Choroid plexus epithelial cell (primary cell): Measurements from ENCODE around the gene LHX1.
A peak's percentile ranks its signal among the peaks of the same experiment; 100 is the strongest.

Experiments
- DNase-seq: peaks from one replicate; pipeline ENCODE4 v3.0.0-alpha.2; 2010; ENCODE audit warnings: low read depth
- H3K4me3 ChIP-seq: 2 replicates; pipeline ENCODE4 v1.5.1; 2011; ENCODE audit warnings: low read depth, mild to moderate bottlenecking, control low read depth, low read length, moderate library complexity
- TF ChIP-seq, protein P1 (sequence below): conservative IDR thresholded peaks from 2 replicates; pipeline ENCODE4 v1.5.1; 2011; ENCODE audit warnings: low read depth, mild to moderate bottlenecking, control low read depth, inconsistent platforms, low read length, moderate library complexity

The LHX1 gene

DNA sequence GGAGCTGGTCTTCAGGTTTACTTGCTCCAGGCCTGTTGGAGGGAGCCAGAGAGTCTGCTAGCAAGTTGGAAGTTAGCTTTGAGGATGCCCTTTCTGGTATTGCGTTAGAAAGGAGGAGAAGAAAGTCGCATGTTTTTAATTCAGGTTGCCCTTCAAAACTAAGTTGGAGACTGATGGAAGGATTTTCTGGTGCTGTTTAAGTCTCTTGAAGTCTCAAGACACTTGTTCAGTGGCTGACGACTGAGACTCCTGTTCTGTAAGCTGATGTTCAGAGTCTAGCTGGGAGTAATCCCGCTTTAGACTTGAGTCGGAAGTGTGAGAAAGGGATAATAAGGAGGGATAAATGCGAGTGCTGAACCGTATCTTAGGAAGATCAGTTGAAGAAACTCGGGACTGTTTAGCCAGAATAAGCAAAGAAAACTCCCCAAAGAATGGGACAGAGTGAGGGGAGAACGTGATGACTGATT is 12.2 kb downstream of the LHX1 start:
- peak; percentile 75 for DNase-seq
- TF ChIP-seq, protein P1, sequence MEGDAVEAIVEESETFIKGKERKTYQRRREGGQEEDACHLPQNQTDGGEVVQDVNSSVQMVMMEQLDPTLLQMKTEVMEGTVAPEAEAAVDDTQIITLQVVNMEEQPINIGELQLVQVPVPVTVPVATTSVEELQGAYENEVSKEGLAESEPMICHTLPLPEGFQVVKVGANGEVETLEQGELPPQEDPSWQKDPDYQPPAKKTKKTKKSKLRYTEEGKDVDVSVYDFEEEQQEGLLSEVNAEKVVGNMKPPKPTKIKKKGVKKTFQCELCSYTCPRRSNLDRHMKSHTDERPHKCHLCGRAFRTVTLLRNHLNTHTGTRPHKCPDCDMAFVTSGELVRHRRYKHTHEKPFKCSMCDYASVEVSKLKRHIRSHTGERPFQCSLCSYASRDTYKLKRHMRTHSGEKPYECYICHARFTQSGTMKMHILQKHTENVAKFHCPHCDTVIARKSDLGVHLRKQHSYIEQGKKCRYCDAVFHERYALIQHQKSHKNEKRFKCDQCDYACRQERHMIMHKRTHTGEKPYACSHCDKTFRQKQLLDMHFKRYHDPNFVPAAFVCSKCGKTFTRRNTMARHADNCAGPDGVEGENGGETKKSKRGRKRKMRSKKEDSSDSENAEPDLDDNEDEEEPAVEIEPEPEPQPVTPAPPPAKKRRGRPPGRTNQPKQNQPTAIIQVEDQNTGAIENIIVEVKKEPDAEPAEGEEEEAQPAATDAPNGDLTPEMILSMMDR: peak; percentile 40
- H3K4me3 ChIP-seq: peak overlapping the region; percentile 90

DNA sequence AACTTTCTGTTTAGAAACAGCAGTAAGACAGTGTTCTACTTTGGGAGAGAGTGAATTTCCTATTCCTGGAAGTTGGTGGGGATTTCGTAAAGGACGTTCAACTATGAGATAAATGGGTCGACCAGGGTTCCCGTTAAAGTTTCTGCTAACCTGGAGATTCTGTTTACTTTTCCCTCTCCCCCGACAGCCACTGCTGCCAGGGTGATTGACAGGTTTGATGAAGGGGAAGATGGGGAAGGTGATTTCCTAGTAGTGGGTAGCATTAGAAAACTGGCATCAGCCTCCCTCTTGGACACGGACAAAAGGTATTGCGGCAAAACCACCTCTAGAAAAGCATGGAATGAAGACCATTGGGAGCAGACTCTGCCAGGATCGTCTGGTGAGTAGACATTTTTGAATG is 12.8 kb downstream of the LHX1 start:
- peak overlapping the region; percentile 90 for H3K4me3 ChIP-seq
- TF ChIP-seq, protein P1: no peak
- no peak for DNase-seq

DNA sequence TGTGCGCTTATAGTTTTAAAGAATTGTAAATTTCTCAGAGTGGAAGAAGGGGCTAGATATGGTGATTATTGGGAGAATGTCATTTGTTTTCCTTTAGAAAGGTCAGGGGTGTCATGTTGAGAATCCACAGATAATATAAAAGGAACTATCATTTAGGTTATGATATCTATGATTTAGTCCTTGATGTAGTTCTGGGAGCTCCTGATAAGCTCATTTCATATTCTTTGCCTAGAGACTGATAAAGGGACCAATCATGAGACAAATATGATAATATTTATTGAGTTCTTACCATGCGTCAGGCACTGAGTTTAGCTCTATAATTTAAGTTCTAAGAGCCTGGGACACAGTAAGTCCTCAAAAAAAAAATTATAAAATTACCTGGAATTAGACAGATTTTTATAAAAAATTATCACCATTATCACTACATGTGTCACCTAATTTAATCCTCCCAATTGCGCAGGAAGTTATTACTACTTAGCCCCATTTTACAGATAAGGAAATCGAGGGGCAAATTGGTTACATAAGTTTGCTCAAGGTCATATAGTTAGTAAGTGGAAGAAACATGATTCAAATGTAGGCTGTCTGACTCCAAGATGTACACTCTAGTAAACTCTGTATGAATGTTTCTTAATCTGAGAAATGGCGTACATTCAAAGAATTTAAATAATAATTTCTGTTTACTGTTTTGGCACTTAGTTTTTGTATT is 14.0 kb downstream of the LHX1 start:
- no peak overlapping the region for H3K4me3 ChIP-seq
- TF ChIP-seq, protein P1: no peak
- DNase-seq: no peak

DNA sequence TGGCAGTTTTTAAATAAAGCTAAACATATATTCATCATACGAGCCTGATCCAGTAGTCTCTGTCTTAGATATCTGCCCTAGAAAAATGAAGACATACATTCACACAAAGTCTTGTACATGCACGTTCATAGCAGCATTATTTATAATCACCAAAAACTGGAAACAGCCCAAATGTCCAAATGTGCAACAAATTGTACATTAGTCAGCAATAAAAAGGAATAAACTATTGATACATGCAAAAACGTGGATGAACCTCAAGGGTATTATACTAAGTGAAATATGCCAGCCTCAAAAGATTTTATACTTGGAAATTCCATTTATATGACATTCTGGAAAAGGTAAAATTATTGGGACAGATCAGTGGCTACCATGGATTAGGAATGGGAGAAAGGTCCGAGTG is 34.2 kb downstream of the LHX1 start:
- no peak overlapping the region for H3K4me3 ChIP-seq
- TF ChIP-seq, protein P1: no peak
- DNase-seq: no peak

DNA sequence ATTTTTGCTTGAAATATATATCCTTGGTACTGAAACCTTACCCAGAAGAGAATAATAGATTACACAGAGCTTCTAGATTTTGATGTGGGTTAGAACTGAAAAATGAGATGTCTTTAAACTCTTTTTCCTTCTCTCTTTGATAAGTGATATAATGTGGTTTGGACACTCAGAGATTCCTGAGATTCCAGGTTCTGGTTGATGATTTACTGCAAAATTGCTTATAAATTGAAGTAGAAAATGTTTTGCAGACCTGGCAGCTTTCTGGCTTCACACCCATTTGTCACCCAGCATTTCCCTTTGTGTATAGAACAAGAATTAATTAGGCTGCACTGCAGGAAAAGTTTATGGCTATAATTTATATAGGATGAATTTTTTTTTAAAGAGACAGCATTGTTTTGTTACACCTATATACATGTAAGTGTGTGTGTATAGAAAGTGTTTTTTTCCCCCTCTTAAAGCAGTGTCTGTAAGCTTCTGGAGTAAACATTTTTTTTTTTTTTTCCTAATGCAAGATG is 35.0 kb downstream of the LHX1 start:
- DNase-seq: peak; percentile 18
- no peak overlapping the region for H3K4me3 ChIP-seq
- TF ChIP-seq, protein P1: no peak

DNA sequence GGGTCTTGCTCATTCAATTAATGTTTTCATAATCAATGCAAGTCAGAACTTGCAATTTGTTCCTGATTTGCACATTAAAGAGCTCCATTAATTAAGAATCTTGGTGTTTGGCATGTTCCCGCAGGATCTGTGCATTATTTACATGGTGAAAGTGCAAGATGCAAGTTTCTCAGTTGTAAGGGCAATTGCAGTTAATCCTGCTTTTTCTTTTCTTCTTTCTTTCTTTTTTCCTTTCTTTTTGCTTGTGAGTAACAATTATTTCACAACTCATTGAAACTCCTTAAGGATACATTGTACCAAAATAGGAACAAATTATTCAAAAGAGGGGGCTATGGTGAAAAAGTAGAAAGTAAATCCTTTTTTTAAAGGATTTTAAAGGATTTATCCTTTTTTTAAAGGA is 35.6 kb downstream of the LHX1 start:
- no peak overlapping the region for H3K4me3 ChIP-seq
- no peak for DNase-seq
- TF ChIP-seq, protein P1: no peak
